ENCODE data around the gene SPAG9.
"Not testable (repeated sequence)": the region's sequence is repeated elsewhere in the genome, so short reads cannot be mapped to it uniquely, and the experiment has no call there.

Gene SPAG9

GRCh38 chr17:51132964-51133319 is 12.3 kb upstream of the SPAG9 start:
- no peak for DNase-seq

DNA sequence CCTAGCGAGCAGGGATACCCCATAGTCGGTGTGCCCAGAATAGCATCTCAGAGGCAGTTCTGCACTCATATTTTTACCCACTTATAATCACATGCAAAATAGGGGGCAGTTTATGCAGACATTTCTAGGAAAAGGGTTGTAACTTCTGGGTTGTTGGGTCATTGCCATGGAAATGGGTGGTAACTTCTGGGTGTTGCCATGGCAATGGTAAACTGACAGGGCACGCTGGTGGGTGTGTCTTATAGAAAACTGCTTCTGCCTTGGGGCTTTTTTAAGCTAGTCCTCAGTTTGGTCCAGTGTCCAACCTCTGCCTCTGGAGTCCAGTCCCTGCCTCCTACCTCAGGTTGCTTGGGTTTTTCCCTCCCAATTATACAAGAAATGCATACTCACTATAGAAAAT is 7.4 kb upstream of the SPAG9 start:
- peak in 1 of 5 donors; percentile 8 for DNase-seq

GRCh38 chr17:51124640-51125503 is 4.2 kb upstream of the SPAG9 start:
- no peak for DNase-seq

DNA sequence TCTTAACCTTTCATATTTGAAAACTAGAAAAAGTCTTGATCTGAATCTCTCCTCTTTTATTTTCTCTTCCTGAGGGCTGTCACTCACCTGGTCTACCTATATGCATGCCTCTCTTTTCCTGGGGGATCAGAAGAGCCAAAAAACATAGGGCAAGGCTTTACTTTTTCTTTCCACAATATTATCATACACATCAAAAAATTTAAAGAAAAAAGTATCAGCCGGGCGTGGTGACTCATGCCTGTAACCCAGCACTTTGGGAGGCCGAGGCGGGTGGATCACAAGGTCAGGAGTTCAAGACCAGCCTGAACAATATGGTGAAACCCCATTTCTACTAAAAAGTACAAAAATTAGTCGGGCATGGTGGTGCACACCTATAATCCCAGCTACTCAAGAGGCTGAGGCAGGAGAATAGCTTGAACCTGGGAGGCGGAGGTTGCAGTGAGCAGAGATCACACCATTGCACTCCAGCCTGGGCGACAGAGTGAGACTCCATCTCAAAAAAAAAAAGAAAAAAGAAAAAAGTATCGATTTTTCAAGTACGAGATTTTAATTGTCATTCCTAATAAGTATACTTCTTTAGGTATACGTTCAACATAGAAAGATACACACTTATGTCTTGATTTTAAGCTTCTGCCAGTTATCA is 1.9 kb upstream of the SPAG9 start:
- DNase-seq = not testable (repeated sequence)

DNA sequence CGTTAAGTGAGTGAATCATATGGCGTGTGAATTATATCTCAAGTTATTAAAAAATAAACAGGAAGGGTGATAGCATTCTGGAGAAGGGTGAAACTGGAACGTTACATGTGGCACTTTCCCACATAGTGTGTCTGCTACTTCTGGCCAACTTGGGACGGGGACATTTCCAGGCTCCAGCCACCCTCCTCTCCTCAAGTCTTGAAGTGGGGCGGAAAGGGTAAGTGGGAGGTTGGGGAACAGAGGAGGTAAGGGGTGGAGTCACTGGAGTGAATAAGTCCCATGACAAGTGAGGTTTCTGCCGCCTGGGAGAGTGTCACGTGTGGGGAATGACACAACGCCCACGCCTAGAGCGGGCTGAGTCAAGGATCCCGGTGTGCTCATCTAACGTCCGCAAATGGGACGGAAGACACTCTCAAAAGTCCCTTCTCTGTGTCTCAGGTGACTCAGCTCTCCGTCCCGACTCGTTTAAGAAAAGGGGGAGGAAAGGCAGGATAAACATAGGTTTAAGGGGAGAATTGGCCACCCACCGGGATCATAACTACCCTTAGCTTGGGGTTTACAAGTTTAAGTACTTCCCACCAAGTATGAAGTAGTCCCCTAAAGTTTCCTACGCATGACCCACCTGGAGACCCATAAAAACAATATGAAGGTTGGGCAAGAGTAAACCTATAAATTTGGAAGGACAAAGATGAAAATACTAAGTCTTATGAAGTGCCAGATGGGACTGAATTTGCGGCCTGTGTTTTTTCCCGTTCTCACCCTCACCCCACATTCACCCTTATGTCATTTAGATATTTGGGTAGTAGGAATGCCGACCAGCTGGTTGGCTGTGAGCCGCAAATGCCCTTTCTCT is 1.2 kb upstream of the SPAG9 start:
- DNase-seq = peak; percentile 43 to 71 (median 56)

DNA sequence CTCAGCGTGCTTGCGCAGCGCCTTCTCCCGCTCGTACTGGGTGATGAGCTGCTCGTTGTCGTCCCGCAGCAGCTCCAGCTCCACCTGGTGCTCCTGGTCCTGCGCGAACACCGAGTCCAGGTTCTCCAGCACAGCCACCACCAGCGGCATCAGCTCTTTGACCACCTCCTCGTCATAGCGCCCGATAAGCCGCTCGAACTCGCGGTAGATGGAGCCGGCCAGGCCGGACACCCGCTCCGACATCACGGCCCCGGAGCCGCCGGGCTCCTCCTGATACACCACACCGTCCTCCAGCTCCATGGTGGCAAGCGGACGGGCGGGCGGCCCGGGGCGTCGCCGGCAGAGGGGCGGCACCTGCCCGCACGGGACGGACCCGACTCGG is 320 bp downstream of the SPAG9 start:
- DNase-seq = peak in 4 of 5 donors; percentile 37 to 65 (median 43)

DNA sequence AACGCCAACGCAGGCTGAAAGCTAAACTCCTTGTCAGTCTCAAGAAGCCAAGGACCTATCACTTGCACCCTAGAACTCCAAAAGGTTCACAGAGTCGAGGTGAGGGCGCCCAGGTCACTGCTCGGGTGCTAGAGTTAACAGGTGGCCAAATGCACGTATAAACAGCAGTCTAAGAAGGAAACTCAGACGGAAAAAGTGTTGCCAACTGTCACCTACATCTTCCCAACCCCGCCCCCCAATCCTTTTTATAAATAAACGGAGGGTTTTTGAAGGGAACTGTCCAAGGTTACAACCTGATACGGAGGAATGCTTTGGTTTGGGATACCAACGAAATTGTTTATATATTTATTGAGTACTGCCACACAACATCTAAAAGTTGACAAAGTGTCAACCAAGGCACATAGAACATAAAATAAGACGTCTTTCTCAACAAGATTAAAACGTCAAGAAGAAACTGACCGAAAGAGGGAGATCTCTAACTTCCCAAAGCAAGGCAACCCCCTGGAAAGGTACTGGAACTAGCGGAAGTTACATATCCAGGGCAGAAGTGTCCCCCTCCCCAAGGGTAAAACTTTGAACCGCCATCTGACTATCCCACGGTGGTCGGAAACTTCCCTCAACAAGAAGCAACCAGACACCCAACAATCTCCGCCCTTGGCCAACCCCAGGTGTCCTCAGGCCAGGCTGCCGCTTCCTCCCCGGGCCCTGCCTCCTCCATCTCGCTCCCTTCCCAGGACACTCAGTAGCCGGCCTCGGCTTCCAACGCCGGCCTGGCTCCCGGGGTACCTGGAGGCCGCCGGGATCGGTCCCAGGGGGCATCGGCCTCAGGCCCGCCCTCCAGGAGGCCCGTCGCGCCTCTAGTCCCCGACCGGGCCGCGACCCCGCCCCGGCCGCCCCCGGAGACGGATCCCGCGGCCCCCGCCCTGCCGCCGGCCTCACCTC is 982 bp downstream of the SPAG9 start:
- DNase-seq = peak; percentile 18 to 39 (median 29)

DNA sequence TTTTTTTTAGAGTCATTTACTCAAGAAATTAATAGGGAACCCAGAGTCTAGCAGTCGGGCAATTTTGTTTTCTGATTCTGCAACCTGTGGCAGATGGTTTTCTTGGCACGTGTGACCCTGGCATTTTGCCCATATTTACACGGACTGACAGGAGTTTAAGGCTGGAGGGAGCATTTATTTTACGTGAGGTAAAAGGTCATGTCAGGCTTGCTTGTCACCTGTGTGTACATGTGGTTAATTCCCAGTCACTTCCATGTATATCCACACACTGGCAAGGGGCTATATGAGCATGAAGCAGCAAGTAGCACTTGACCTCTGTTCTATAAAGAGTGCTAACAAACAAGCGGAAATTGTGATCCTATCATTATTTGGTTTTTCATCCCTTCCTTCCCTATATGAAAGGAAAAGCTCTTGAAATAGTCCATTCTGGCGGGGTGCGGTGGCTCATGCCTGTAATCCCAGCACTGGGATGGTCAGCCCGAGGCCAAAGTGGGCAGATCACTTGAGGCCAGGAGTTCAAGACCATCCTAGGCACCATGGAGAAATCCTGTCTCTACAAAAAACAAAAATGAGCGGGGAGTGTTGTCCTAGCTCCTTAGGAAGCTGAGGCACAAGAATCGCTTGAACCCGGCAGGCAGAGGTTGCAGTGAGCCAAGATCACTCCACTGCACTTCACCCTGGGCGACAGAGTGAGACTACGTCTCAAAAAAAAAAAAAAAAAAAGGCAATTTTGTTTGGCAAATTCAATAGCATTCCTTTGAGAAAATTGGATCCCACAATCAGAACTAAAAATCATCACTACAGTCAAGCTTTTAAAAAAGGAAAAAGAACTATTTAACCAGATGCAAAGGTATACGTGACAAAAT is 2.1 kb downstream of the SPAG9 start:
- DNase-seq = no peak

- no peak for DNase-seq
Measured at GRCh38 chr17:51115179-51115578, 5.5 kb downstream of the SPAG9 start.

DNA sequence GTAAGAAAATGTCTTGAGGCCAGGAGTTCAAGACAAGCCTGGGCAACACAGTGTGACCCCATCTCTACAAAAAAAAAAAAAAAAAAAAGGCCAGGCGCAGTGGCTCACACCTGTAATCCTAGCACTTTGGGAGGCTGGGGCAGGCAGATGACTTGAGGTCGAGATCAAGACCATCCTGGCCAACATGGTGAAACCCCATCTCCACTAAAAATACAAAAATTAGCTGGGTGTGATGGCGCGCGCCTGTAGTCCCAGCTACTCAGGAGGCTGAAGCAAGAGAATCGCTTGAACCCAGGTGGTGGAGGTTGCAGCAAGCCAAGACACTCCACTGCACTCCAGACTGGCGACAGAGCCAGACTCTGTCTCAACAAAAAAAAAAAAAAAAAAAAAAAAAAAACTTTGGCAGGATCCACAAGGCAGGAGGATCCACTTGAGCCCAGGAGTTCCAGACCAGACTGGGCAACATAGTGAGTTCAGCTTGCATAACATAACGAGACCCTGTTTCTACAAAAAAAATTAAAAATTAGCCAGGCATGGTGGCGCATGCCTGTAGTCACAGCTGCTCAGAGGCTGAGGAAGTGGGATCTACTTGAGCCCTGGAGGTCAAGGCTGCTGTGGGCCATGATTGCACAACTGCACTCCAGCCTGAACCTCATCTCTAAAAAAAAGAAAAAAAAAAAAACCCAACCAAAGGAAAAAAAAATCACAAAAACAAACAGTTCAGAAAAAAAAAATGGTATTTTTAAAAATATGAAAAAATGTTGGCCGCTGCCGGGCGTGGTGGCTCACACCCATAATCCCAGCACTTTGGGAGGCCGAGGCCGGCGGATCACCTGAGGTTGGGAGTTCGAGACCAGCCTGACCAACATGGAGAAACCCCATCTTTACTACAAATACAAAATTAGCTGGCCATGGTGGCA is 8.1 kb downstream of the SPAG9 start:
- DNase-seq = not testable (repeated sequence)

- no peak for DNase-seq
Measured at GRCh38 chr17:51107778-51108177, 12.9 kb downstream of the SPAG9 start.

DNA sequence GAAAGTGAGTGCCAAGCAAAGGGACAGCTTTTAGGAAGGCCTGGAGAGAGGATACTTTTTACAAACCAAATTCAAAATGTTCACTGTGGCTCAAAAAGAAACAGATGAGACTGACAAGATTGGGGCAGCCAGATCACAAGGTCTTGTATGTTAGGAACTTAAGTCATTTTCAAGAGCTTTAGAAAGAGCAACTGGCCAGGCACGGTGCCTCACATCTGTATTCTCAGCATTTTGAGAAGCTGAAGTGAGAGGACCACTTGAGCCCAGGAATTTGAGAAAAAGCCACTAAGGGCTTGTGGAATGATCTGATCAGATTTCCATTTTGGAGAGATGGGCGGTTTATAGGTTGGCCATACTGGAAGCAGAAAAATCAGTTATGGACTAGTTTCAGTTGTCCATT is 17.2 kb downstream of the SPAG9 start:
- no peak for DNase-seq

DNA sequence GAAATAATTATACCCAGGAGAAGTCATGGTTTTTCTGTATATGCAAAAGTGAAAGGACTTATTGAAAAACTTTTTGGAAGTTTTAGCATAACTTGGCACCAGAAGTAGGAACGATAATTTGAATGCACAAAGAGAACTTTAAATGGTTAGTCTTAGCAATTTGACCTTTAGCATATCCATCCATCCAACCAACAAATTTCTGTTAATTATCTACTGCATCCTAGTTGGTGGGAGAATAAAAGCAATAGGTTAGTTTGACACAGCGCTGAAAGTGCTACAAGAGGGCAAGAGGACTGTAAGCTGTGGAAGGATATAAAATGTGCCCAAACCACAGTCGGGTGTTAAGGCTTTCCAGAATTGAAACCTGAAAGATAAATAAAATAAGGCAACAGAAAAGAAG is 17.6 kb downstream of the SPAG9 start:
- no peak for DNase-seq

GRCh38 chr17:51097708-51098446 is 22.8 kb downstream of the SPAG9 start:
- no peak for DNase-seq

- no peak for DNase-seq
Measured at GRCh38 chr17:51091635-51092034, 29.0 kb downstream of the SPAG9 start.

GRCh38 chr17:51088868-51089267 is 31.8 kb downstream of the SPAG9 start:
- DNase-seq = not testable (repeated sequence)

- DNase-seq = no peak
Measured at GRCh38 chr17:51088287-51088686, 32.4 kb downstream of the SPAG9 start.

- no peak for DNase-seq
Measured at GRCh38 chr17:51087072-51087757, 33.5 kb downstream of the SPAG9 start.
